ENCODE data around the gene MFSD12. TPM values are rescaled to one million over a fixed set of nuclear protein-coding genes. Genes with fewer than 3 reads are reported as not detected.
"Not testable (repeated sequence)": the region's sequence is repeated elsewhere in the genome, so short reads cannot be mapped to it uniquely, and the experiment has no call there.

Gene MFSD12
- total RNA-seq, 1 donor = 37.8 TPM

- Histone ChIP-seq H3K4me3 (ENCODE audit: low read length) (no peak overlapping the region), H3K4me1 (ENCODE audit: insufficient read depth, low read length) (no peaks in the 10 kb centered on the region), H3K9me3 (ENCODE audit: low read depth, low read length) (no peaks in the 10 kb centered on the region), H3K27me3 (ENCODE audit: insufficient read depth, low read length) (no peaks in the 10 kb centered on the region)
These were observed 19.0 kb downstream of the MFSD12 start for GRCh38 chr19:3538258-3538929.

GRCh38 chr19:3537438-3538240 is 19.7 kb downstream of the MFSD12 start:
- H3K4me3 ChIP-seq (ENCODE audit: low read length) = no peak overlapping the region
- no peaks in the 10 kb centered on the region for H3K27me3 ChIP-seq (ENCODE audit: insufficient read depth, low read length)
- no peaks in the 10 kb centered on the region for H3K4me1 ChIP-seq (ENCODE audit: insufficient read depth, low read length)
- H3K9me3 ChIP-seq (ENCODE audit: low read depth, low read length) = no peaks in the 10 kb centered on the region

DNA sequence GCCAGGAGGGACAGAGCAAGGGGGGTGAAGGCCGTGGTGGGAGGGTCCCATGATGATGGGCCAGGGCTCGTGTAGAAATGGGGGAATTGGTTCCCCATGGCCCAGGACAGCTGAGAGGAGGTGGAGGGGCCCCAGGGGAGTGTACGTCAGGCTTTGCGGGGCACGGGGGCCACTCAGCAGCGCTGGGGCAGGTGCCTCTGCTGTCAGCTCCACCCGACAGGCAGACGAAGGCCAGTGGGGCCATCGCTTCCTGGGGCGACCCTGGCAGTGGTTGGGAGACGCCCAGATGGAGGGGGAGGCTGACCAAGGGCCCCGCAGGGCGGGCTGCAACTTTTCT is 20.3 kb downstream of the MFSD12 start:
- no peak overlapping the region for H3K4me3 ChIP-seq (ENCODE audit: low read length)
- H3K27me3 ChIP-seq (ENCODE audit: insufficient read depth, low read length) = no peaks in the 10 kb centered on the region
- no peaks in the 10 kb centered on the region for H3K9me3 ChIP-seq (ENCODE audit: low read depth, low read length)
- no peaks in the 10 kb centered on the region for H3K4me1 ChIP-seq (ENCODE audit: insufficient read depth, low read length)

DNA sequence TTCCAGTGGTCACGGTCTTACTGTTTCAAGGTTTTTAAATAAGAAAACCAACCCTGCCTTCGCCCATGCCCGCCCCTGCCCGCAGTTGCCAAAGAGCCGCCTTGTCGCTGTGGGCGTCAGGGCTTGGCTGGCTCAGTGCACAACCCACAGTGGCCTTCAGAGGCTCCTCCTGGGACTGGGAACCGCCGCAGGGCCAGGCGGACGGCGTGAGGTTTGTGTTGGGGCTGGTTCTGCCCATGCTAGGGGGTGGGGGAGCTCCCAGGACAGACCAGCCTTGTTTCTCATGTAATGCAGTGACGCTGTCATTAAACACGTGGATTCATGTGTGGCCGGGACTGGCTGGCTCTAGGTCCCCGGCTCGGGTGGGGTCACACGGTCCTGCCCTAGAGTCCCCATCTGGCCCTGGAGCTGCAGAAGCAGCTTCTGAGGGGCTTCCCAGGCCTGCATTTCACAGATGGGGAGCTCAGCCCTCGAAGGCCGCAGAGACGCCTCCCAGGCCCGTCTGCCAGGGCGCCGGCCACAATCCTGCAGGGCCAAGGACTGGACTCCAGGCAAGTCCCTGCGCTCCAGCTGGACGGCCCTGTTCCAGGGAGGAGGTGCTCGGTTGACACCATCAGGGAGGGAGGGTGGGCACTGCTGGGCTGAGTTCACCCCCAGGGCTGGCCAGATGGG is 20.8 kb downstream of the MFSD12 start:
- Histone ChIP-seq H3K4me3 (ENCODE audit: low read length) (no peak overlapping the region), H3K27me3 (ENCODE audit: insufficient read depth, low read length) (no peaks in the 10 kb centered on the region), H3K4me1 (ENCODE audit: insufficient read depth, low read length) (no peaks in the 10 kb centered on the region), H3K9me3 (ENCODE audit: low read depth, low read length) (no peaks in the 10 kb centered on the region)

- no peaks in the 10 kb centered on the region for H3K27me3 ChIP-seq (ENCODE audit: insufficient read depth, low read length)
- no peaks in the 10 kb centered on the region for H3K9me3 ChIP-seq (ENCODE audit: low read depth, low read length)
- no peak overlapping the region for H3K4me3 ChIP-seq (ENCODE audit: low read length)
- H3K4me1 ChIP-seq (ENCODE audit: insufficient read depth, low read length) = no peaks in the 10 kb centered on the region
These were observed 21.4 kb downstream of the MFSD12 start for GRCh38 chr19:3535981-3536380.

DNA sequence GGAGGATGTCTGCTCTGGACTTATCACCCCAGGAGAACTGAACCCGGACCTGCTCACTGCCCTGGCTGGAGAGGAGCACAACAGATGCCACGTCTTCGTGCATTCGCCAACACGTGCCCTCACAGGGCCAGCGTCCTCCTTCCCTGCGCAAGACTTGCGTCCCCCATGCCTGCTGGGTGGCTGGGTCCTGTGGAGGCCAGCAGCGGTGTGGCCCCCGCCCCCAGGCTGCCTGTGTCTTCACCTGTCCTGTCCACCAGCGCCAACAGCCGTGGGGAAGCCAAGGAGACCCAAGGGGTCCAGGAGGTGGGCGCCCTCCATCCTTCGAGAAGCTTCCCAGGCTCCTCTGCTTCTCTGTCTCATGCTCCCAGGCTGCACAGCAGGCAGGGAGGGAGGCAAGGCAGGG is 21.8 kb downstream of the MFSD12 start:
- Histone ChIP-seq H3K4me1 (ENCODE audit: insufficient read depth, low read length) (no peaks in the 10 kb centered on the region), H3K4me3 (ENCODE audit: low read length) (no peak overlapping the region), H3K27me3 (ENCODE audit: insufficient read depth, low read length) (no peaks in the 10 kb centered on the region), H3K9me3 (ENCODE audit: low read depth, low read length) (no peaks in the 10 kb centered on the region)

DNA sequence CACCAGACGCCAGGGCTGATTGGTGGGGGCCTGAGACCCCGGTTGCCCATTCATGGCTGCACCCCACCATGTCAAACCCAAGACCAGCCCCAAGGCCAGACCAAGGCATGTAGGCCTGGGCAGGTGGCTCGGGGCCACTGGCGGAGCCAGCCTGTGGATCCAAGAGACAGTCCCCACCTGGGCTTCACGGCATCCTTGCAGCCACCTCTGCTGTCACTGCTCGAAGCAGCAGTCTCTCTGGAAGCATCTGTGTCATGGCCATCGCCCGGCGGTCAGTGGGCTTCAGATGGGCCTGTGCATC is 22.2 kb downstream of the MFSD12 start:
- Histone ChIP-seq H3K4me3 (ENCODE audit: low read length) (no peak overlapping the region), H3K4me1 (ENCODE audit: insufficient read depth, low read length) (no peaks in the 10 kb centered on the region), H3K27me3 (ENCODE audit: insufficient read depth, low read length) (no peaks in the 10 kb centered on the region), H3K9me3 (ENCODE audit: low read depth, low read length) (no peaks in the 10 kb centered on the region)

DNA sequence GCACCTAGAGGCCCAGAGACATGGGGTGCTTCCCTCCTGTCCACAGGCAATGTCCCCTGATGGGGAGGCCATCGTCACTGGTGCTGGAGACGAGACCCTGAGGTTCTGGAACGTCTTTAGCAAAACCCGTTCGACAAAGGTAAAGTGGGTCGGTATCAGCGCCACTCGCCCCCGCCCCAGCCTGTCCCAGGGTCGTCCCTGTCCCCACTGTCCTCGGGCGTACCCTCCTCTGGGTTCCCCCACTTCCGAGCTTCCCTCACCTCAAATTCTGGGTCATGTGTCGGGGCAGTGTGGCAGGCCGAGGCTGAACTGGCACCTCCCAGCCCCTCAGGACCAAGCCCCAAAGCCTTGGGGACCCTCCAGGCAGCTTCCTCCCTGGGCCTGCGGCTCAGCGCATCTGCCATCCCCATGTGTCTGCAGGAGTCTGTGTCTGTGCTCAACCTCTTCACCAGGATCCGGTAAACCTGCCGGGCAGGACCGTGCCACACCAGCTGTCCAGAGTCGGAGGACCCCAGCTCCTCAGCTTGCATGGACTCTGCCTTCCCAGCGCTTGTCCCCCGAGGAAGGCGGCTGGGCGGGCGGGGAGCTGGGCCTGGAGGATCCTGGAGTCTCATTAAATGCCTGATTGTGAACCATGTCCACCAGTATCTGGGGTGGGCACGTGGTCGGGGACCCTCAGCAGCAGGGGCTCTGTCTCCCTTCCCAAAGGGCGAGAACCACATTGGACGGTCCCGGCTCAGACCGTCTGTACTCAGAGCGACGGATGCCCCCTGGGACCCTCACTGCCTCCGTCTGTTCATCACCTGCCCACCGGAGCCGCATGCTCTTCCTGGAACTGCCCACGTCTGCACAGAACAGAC is 22.8 kb downstream of the MFSD12 start:
- H3K9me3 ChIP-seq (ENCODE audit: low read depth, low read length) = no peaks in the 10 kb centered on the region
- H3K4me1 ChIP-seq (ENCODE audit: insufficient read depth, low read length) = no peaks in the 10 kb centered on the region
- no peak overlapping the region for H3K4me3 ChIP-seq (ENCODE audit: low read length)
- H3K27me3 ChIP-seq (ENCODE audit: insufficient read depth, low read length) = no peaks in the 10 kb centered on the region

- Histone ChIP-seq H3K4me3 (ENCODE audit: low read length) (no peak overlapping the region), H3K27me3 (ENCODE audit: insufficient read depth, low read length) (no peaks in the 10 kb centered on the region), H3K4me1 (ENCODE audit: insufficient read depth, low read length) (no peaks in the 10 kb centered on the region), H3K9me3 (ENCODE audit: low read depth, low read length) (no peaks in the 10 kb centered on the region)
These were observed 23.7 kb downstream of the MFSD12 start for GRCh38 chr19:3533563-3534216.

DNA sequence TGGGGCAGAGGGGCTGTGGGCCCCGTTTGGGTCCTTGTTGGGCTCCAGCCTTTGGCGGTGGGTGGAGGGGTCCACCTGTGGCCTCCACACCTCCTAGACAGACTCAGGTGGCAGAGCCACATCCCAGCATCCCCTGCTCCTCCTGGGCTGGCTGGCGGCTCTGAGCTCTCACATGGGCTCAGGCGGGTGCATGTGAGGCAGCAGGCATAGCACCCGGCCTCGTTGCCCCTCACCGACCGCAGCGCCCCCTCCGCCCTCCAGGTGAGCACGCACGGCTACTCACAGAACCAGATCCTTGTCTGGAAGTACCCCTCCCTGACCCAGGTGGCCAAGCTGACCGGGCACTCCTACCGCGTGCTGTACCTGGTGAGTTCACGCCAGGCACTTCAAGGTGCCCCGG is 24.4 kb downstream of the MFSD12 start:
- no peaks in the 10 kb centered on the region for H3K27me3 ChIP-seq (ENCODE audit: insufficient read depth, low read length)
- H3K9me3 ChIP-seq (ENCODE audit: low read depth, low read length) = no peaks in the 10 kb centered on the region
- H3K4me1 ChIP-seq (ENCODE audit: insufficient read depth, low read length) = no peaks in the 10 kb centered on the region
- H3K4me3 ChIP-seq (ENCODE audit: low read length) = no peak overlapping the region

DNA sequence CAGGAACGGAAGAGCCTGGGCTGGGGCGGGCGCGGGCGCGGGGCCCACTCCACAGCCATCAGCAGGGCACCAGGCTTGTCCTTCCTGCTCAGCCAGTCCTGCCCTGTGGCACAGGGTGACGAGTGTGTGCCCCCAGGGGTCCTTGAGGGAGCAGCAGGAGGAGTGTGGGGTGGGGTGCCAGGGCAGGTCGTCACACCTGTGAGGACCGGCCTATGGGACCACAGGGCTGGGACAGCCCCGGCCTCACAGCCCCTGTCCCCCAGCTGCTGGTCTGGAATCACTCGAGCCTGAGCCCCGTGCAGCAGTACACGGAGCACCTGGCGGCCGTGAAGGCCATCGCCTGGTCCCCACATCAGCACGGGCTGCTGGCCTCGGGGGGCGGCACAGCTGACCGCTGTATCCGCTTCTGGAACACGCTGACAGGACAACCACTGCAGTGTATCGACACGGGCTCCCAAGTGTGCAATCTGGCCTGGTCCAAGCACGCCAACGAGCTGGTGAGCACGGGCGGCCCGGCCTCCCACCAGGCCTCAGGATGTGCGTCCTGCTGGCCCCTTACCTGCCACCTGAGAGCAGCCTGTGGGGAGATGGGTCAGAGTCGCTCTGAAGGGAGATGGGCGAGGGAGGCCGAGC is 25.1 kb downstream of the MFSD12 start:
- no peak overlapping the region for H3K4me3 ChIP-seq (ENCODE audit: low read length)
- no peaks in the 10 kb centered on the region for H3K27me3 ChIP-seq (ENCODE audit: insufficient read depth, low read length)
- no peaks in the 10 kb centered on the region for H3K4me1 ChIP-seq (ENCODE audit: insufficient read depth, low read length)
- no peaks in the 10 kb centered on the region for H3K9me3 ChIP-seq (ENCODE audit: low read depth, low read length)

- Histone ChIP-seq H3K4me1 (ENCODE audit: insufficient read depth, low read length) (no peaks in the 10 kb centered on the region), H3K9me3 (ENCODE audit: low read depth, low read length) (no peaks in the 10 kb centered on the region), H3K27me3 (ENCODE audit: insufficient read depth, low read length) (no peaks in the 10 kb centered on the region), H3K4me3 (ENCODE audit: low read length) (no peak overlapping the region)
These were observed 25.7 kb downstream of the MFSD12 start for GRCh38 chr19:3531716-3532115.

DNA sequence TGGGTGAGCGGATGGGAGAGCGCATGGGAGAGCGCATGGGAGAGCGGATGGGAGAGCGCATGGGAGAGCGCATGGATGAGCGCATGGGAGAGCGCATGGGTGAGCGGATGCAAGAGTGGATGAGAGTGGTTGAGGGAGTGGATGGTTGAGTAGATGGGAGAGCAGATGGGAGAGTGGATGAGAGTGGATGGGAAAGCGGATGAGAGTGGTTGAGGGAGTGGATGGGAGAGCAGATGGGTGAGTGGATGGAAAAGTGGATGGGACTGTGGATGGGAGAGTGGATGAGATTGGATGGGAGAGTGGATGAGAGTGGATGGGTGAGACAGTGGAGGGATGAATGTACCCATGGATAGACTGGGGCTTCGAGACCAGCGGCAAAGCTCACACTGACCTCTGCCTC is 27.0 kb downstream of the MFSD12 start:
- Histone ChIP-seq H3K27me3 (ENCODE audit: insufficient read depth, low read length) (no peaks in the 10 kb centered on the region), H3K9me3 (ENCODE audit: low read depth, low read length) (no peaks in the 10 kb centered on the region), H3K4me1 (ENCODE audit: insufficient read depth, low read length) (no peaks in the 10 kb centered on the region), H3K4me3 (ENCODE audit: low read length) (no peak overlapping the region)

GRCh38 chr19:3529299-3529698 is 28.1 kb downstream of the MFSD12 start:
- H3K9me3 ChIP-seq (ENCODE audit: low read depth, low read length); H3K4me3 ChIP-seq (ENCODE audit: low read length); H3K27me3 ChIP-seq (ENCODE audit: insufficient read depth, low read length); H3K4me1 ChIP-seq (ENCODE audit: insufficient read depth, low read length): not testable (repeated sequence)

Measured in mononuclear cell (primary cell).